SKM-1 (cell line): ENCODE results near the gene SPEG.

Source experiments
- DNase-seq: peaks from one replicate; lab custom pipeline; 2025; ENCODE audit not compliant: unreplicated experiment; lab: John Stamatoyannopoulos, UW

Gene SPEG

GRCh38 chr2:219525533-219526232 lies 91.0 kb downstream of the SPEG start:
- no peak for DNase-seq

- no peak for DNase-seq
Observed at GRCh38 chr2:219526320-219527075, 91.9 kb downstream of the SPEG start.

GRCh38 chr2:219527076-219527394 lies 92.4 kb downstream of the SPEG start:
- DNase-seq, result no peak

- DNase-seq, result no peak
Observed at GRCh38 chr2:219527472-219527871, 92.8 kb downstream of the SPEG start.

GRCh38 chr2:219530048-219530963 lies 95.7 kb downstream of the SPEG start:
- DNase-seq, result peak; percentile 72

GRCh38 chr2:219531639-219532377 lies 97.2 kb downstream of the SPEG start:
- no peak for DNase-seq

- no peak for DNase-seq
Observed at GRCh38 chr2:219532378-219532649, 97.7 kb downstream of the SPEG start.

- DNase-seq, result no peak
Observed at GRCh38 chr2:219533930-219534661, 99.5 kb downstream of the SPEG start.

GRCh38 chr2:219536425-219536824 lies 101.8 kb downstream of the SPEG start:
- no peak for DNase-seq

GRCh38 chr2:219536967-219537366 lies 102.3 kb downstream of the SPEG start:
- no peak for DNase-seq

GRCh38 chr2:219537657-219538488 lies 103.2 kb downstream of the SPEG start:
- no peak for DNase-seq

- DNase-seq, result no peak
Observed at GRCh38 chr2:219538504-219538951, 103.9 kb downstream of the SPEG start.

GRCh38 chr2:219538956-219539788 lies 104.5 kb downstream of the SPEG start:
- no peak for DNase-seq

- no peak for DNase-seq
Observed at GRCh38 chr2:219539926-219540678, 105.5 kb downstream of the SPEG start.

GRCh38 chr2:219540784-219541504 lies 106.3 kb downstream of the SPEG start:
- DNase-seq, result no peak

- DNase-seq, result peak; percentile 38
Observed at GRCh38 chr2:219541611-219542180, 107.1 kb downstream of the SPEG start.
